HUDEP-2 (cell line): Measurements from ENCODE around the gene MFAP2.
A peak's percentile ranks its signal among the peaks of the same experiment; 100 is the strongest.

Source experiments
- DNase-seq, 76 experiments: peaks; one replicate each; lab custom pipeline; 2025; ENCODE audit not compliant: unreplicated experiment in 76 of 76; lab: John Stamatoyannopoulos, UW

MFAP2 gene

GRCh38 chr1:16981269-16981849 is 939 bp upstream of the MFAP2 start:
- DNase-seq = no peak

- no peak for DNase-seq
Observed at GRCh38 chr1:16979475-16980327, 719 bp downstream of the MFAP2 start.

- no peak for DNase-seq
Observed at GRCh38 chr1:16978567-16979474, 1.6 kb downstream of the MFAP2 start.

GRCh38 chr1:16978139-16978538 is 2.3 kb downstream of the MFAP2 start:
- DNase-seq = no peak

GRCh38 chr1:16977377-16977776 is 3.0 kb downstream of the MFAP2 start:
- no peak for DNase-seq

GRCh38 chr1:16976966-16977365 is 3.5 kb downstream of the MFAP2 start:
- no peak for DNase-seq

GRCh38 chr1:16975838-16976237 is 4.6 kb downstream of the MFAP2 start:
- DNase-seq = no peak

- DNase-seq = no peak
Observed at GRCh38 chr1:16975211-16975610, 5.2 kb downstream of the MFAP2 start.

GRCh38 chr1:16973215-16973614 is 7.2 kb downstream of the MFAP2 start:
- no peak for DNase-seq

GRCh38 chr1:16972189-16972895 is 8.1 kb downstream of the MFAP2 start:
- no peak for DNase-seq

- DNase-seq = peak in 20 of 76 experiments; percentile 1 to 29 (median 16)
Observed at GRCh38 chr1:16971341-16972188, 8.9 kb downstream of the MFAP2 start.

GRCh38 chr1:16970132-16970910 is 10.1 kb downstream of the MFAP2 start:
- no peak for DNase-seq

GRCh38 chr1:16969651-16970050 is 10.8 kb downstream of the MFAP2 start:
- DNase-seq = no peak

GRCh38 chr1:16969057-16969611 is 11.3 kb downstream of the MFAP2 start:
- no peak for DNase-seq

GRCh38 chr1:16968372-16968771 is 12.0 kb downstream of the MFAP2 start:
- no peak for DNase-seq

GRCh38 chr1:16967962-16968361 is 12.5 kb downstream of the MFAP2 start:
- DNase-seq = no peak

GRCh38 chr1:16967095-16967575 is 13.3 kb downstream of the MFAP2 start:
- DNase-seq = peak in 5 of 76 experiments; percentile 5 to 19 (median 13)

GRCh38 chr1:16966282-16966681 is 14.1 kb downstream of the MFAP2 start:
- DNase-seq = no peak
